Lung (tissue), 12 donors: ENCODE data around the gene SEM1. TPM values are rescaled to one million over a fixed set of nuclear protein-coding genes. Genes with fewer than 3 reads are reported as not detected.
"Not testable (repeated sequence)": the region's sequence is repeated elsewhere in the genome, so short reads cannot be mapped to it uniquely, and the experiment has no call there.

ENCODE experiments used
- ATAC-seq: fragments of 200-7000 bp; cut with Tn5 transposase; one replicate; pipeline ENCODE4 v1.9.1; 2020; ENCODE audit warnings: moderate number of reproducible peaks; ENCODE audit not compliant: insufficient read depth, low FRiP score
- DNase-seq, 3 donors: peaks; one replicate each; pipeline ENCODE4 v3.0.0-alpha.2; 2013 to 2017
- H3K27ac ChIP-seq, 2 donors: one replicate each; pipeline ENCODE4 v1.5.1; 2013; ENCODE audit warnings: mild to moderate bottlenecking in 2 of 2, moderate library complexity in 2 of 2, control low read depth in 1 of 2, inconsistent platforms in 1 of 2, low read depth in 1 of 2, low read length in 1 of 2
- H3K27me3 ChIP-seq, 3 donors: one replicate each; pipeline ENCODE4 v1.5.1; 2013; ENCODE audit warnings: low read length in 2 of 3; ENCODE audit not compliant: control insufficient read depth in 3 of 3, insufficient read depth in 3 of 3
- H3K36me3 ChIP-seq, 4 donors: one replicate each; pipeline ENCODE4 v1.5.1; 2013; ENCODE audit warnings: low read length in 4 of 4, mild to moderate bottlenecking in 1 of 4, moderate library complexity in 1 of 4; ENCODE audit not compliant: control insufficient read depth in 4 of 4, insufficient read depth in 4 of 4
- H3K4me1 ChIP-seq, 5 donors: one replicate each; pipeline ENCODE4 v1.5.1; 2013; ENCODE audit warnings: low read length in 5 of 5, mild to moderate bottlenecking in 2 of 5, moderate library complexity in 1 of 5; ENCODE audit not compliant: control insufficient read depth in 5 of 5, insufficient read depth in 5 of 5
- H3K4me3 ChIP-seq: one replicate; pipeline ENCODE4 v1.5.1; 2013; ENCODE audit warnings: mild to moderate bottlenecking, control low read depth, moderate library complexity
- H3K9ac ChIP-seq, 2 donors: one replicate each; pipeline ENCODE4 v1.5.1; 2013; ENCODE audit warnings: low read length in 2 of 2, control low read depth in 1 of 2; ENCODE audit not compliant: insufficient read depth in 1 of 2
- H3K9me3 ChIP-seq, 4 donors: one replicate each; pipeline ENCODE4 v1.5.1; 2013; ENCODE audit warnings: low read length in 3 of 4, mild to moderate bottlenecking in 1 of 4, moderate library complexity in 1 of 4; ENCODE audit not compliant: control insufficient read depth in 4 of 4, insufficient read depth in 3 of 4
- CTCF ChIP-seq: IDR thresholded peaks from 2 replicates; pipeline ENCODE4 v1.5.1; 2012; ENCODE audit warnings: mild to moderate bottlenecking; ENCODE audit errors: control extremely low read depth, extremely low read depth
- WGBS, 2 donors: extraction: QIAGEN DNeasy Blood & Tissue Kit; methylation state at CpG; one replicate each; pipeline ENCODE4 v1.1.7; 2013; 5-methylcytosine and 5-hydroxymethylcytosine counted together
- polyA plus RNA-seq, 2 donors: library from polyadenylated mRNA; stranded (reverse); fragments of 200-250 nt; gene quantifications; one replicate each; pipeline ENCODE4 v1.2.1, GENCODE V29; 2013
- total RNA-seq, 2 donors: library from RNA; depleted of rRNA in 1 of 2; stranded (reverse); fragments of >200 nt in 1 of 2; gene quantifications; one replicate each; pipeline ENCODE4 v1.2.1, GENCODE V29; 2014 to 2021
- donor health status: control.
- donor health status: control.
- donor health status: Bipolar disorder and iron deficiency.
- donor health status: healthy.
- donor health status: DM: yes; HTN: yes; CAD: no.

Gene SEM1
- total and polyA plus RNA-seq, 4 donors, result 47.0 to 190 (median 64.0) TPM

- 91 to 93% methylated on average over 3 of the region's 3 CpGs for WGBS, 2 donors
- no peaks in the 10 kb centered on the region for H3K27me3 ChIP-seq
Observed at GRCh38 chr7:96701258-96701657, 8.4 kb downstream of the SEM1 start.

GRCh38 chr7:96700516-96700915 lies 9.1 kb downstream of the SEM1 start:
- no peak for ATAC-seq
- Histone ChIP-seq H3K9ac (no peak overlapping the region), H3K36me3 (peaks cover 0 to 4% (median 1%) of the 10 kb centered on the region in 4 donors), H3K9me3 (no peaks in the 10 kb centered on the region), H3K27me3 (no peaks in the 10 kb centered on the region), H3K27ac (no peak overlapping the region), H3K4me1 (peaks cover 0 to 15% (median 4%) of the 10 kb centered on the region in 5 donors), H3K4me3 (no peak overlapping the region)
- TF ChIP-seq CTCF, result no peak
- 89 to 92% methylated on average over 2 of the region's 2 CpGs for WGBS, 2 donors
- DNase-seq, result no peak

More at GRCh38 chr7:96701258-96701657, 8.4 kb downstream of the SEM1 start:
- ATAC-seq (no peak), DNase-seq (no peak)
- Histone ChIP-seq H3K9ac (no peak overlapping the region), H3K4me1 (peaks cover 0 to 15% (median 1%) of the 10 kb centered on the region in 5 donors), H3K4me3 (no peak overlapping the region), H3K36me3 (peaks cover 0 to 4% (median 1%) of the 10 kb centered on the region in 4 donors), H3K27ac (no peak overlapping the region), H3K9me3 (no peaks in the 10 kb centered on the region)
- TF ChIP-seq CTCF, result no peak

GRCh38 chr7:96699219-96699871 lies 10.3 kb downstream of the SEM1 start:
- no peak for ATAC-seq
- peaks cover 0 to 12% (median 4%) of the 10 kb centered on the region in 5 donors for H3K4me1 ChIP-seq
- TF ChIP-seq CTCF, result no peak
- H3K9me3 ChIP-seq, result no peaks in the 10 kb centered on the region
- no peak overlapping the region for H3K27ac ChIP-seq
- no peak for DNase-seq
- H3K27me3 ChIP-seq, result no peaks in the 10 kb centered on the region
- H3K36me3 ChIP-seq, result peaks cover 0 to 2% (median 1%) of the 10 kb centered on the region in 4 donors
- no peak overlapping the region for H3K9ac ChIP-seq
- no peak overlapping the region for H3K4me3 ChIP-seq
- WGBS, 2 donors, result 93 to 95% methylated on average over 4 of the region's 4 CpGs

- ATAC-seq, H3K27me3 ChIP-seq, H3K9me3 ChIP-seq, H3K9ac ChIP-seq, H3K27ac ChIP-seq, DNase-seq, H3K36me3 ChIP-seq, H3K4me3 ChIP-seq: not testable (repeated sequence)
- 84 to 88% methylated on average over 7 of the region's 7 CpGs for WGBS, 2 donors
- H3K4me1 ChIP-seq, result peaks cover 0 to 12% (median 2%) of the 10 kb centered on the region in 5 donors
Observed at GRCh38 chr7:96698449-96698848, 11.2 kb downstream of the SEM1 start.
